ENCODE measurements around the gene HCFC2.

- TF ChIP-seq CTCF (IDR thresholded peaks at IDR 0.05; ENCODE audit: insufficient read depth, low read depth, low read length) (no peak), EZH2 (IDR thresholded peaks at IDR 0.05; ENCODE audit: insufficient read depth, low read length) (no peak)
Measured at GRCh38 chr12:104095289-104095688, 31.0 kb downstream of the HCFC2 start.

Measured in astrocyte (in vitro differentiated cells and primary cell).